Measurements from ENCODE around the gene RILPL1.
A peak's percentile ranks its signal among the peaks of the same experiment; 100 is the strongest.
"Not testable (repeated sequence)": the region's sequence is repeated elsewhere in the genome, so short reads cannot be mapped to it uniquely, and the experiment has no call there.

RILPL1 gene

DNA sequence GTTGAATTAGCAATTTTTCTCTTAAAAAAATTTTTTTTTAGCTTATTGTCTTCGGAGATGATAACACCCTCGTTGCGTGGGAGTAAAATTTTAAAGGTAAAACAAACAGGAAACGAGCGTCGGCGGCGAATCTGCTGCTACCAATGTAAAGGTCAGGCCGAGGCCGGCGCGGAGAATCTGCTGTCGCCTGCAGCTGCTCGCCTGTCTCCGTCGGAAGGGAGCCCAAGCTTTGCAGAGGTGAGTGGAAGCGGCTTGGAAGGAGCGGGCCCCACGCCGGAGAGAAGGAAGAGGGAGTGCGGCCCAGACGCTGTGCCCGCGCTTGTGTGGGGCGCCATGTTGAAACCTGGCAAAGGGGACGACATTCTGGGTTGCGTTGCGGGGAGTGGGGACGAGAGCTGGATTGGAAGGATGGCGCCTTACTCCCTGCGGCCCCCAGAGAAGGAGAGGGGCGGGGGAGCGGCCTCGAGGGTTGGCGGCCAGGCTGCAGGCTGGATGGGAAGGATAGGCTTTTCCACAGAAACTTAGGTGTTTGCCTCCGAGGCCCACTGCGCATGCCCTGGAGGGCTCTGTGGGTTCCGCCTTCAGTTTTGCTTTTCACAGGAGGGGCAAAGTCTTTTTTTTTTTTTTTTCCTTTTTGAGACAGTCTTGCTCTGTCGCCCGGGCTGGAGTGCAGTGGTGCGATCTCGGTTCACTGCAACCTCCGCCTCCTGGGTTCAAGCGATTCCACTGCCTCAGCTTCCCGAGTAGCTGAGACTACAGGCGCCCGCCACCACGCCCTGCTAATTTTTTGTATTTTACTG is 75.3 kb downstream of the RILPL1 start, which contains the start of gene SNRNP35:
Gene SNRNP35 (plus strand): TSS at position 160 of the 800 bp plus-strand sequence. CDS start 7,402 bp downstream, outside the sequence.
- DNase-seq: peak; percentile 87 to 92

DNA sequence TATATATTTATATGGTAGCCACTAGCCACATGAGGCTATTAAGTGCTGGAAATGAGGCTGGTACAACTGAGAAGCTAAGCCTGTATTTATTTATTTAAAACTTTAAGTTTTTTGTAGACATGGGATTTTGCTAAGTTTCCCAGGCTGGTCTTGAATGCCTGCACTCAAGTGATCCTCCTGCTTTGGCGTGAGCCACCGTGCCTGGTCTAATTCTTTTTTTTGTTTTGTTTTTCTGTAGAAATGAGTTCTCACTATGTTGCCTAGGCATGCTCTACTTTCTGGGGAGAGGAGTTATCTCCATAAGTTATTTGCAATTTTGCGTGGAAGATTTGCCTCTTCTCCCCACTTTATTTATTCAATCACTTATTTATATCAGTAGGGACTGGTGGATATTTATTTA is 80.4 kb downstream of the RILPL1 start:
- no peak for DNase-seq

- not testable (repeated sequence) for DNase-seq
Measured at GRCh38 chr12:123452276-123452550, 81.3 kb downstream of the RILPL1 start.

DNA sequence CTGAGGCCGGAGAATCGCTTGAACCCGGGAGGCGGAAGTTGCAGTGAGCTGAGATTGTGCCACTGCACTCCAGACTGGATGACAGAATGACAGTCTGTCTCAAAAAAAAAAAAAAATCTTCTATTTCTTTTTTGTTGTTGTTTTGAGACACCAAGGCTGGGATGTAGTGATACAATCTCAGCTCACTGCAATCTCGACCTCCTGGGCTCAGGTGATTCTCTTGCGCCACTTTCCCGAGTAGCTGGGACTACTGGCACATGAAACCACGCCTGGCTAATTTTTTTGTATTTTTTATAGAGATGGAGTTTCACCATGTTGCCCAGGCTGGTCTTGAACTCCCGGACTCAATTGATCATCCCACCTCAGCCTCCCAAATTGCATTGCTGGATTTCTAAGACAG is 82.9 kb downstream of the RILPL1 start:
- DNase-seq: no peak

DNA sequence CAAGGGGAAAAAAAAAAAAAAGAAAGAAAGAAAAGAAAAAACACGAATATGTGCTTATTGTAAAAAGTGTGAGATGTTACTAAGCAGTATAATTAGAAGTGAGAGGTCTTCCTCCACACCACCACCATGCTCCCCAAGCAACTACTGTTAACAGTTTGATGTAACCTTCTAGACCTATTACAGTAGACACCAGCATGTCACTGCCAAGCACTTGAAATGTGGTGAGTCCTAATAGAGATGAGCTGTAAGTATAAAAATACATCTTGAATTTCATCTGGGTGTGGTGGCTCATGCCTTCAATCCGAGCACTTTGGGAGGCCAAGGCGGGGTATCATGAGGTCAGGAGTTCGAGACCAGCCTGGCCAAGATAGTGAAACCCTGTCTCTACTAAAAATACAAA is 83.7 kb downstream of the RILPL1 start:
- no peak for DNase-seq

- peak in 1 of 2 donors; percentile 36 for DNase-seq
Measured at GRCh38 chr12:123449249-123449733, 84.2 kb downstream of the RILPL1 start.

DNA sequence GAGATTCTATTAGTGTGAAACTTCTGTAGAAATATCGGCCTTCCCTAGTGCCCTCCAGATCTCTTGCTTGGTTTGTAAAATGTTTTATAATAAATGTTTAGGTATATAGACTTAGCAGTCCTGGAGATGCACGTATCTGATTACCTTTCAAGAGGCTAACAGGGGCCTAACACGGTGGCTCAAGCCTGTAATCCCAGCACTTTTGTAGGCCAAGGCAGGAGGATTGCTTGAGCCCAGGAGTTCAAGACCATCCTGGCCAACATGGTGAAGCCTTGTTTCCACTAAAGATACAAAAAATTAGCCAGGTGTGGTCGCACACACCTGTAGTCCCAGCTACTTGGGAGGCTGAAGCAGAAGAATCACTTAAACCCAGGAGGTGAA is 87.2 kb downstream of the RILPL1 start:
- no peak for DNase-seq

GRCh38 chr12:123445388-123446332 is 87.9 kb downstream of the RILPL1 start:
- no peak for DNase-seq

- DNase-seq: no peak
Measured at GRCh38 chr12:123444092-123445026, 89.2 kb downstream of the RILPL1 start.

DNA sequence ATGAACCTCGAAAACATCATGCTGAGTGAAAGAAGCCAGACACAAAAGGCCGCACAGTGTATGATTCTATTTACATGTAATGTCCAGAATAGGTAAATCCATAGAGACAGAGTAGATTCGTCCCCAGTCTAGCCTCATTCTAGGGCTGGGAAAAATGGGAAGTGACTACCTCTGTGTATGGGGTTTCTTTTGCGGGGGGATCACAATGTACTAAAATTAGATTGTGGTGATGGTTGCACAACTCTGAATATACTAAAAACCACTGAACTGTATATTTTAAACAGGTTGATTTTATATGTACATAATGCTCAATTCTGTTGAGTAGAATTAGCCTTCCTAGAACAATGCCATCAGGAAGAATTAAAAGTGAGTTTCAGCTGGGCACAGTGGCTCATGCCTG is 90.7 kb downstream of the RILPL1 start:
- DNase-seq: no peak

- no peak for DNase-seq
Measured at GRCh38 chr12:123441523-123442164, 91.9 kb downstream of the RILPL1 start.

- peak; percentile 92 to 94 for DNase-seq
Measured at GRCh38 chr12:123436017-123436964, 97.2 kb downstream of the RILPL1 start, which contains the start of gene RILPL2. TSS of gene RILPL2 (minus strand) at chr12:123436684. CDS start at chr12:123436420, 264 bp downstream.

DNA sequence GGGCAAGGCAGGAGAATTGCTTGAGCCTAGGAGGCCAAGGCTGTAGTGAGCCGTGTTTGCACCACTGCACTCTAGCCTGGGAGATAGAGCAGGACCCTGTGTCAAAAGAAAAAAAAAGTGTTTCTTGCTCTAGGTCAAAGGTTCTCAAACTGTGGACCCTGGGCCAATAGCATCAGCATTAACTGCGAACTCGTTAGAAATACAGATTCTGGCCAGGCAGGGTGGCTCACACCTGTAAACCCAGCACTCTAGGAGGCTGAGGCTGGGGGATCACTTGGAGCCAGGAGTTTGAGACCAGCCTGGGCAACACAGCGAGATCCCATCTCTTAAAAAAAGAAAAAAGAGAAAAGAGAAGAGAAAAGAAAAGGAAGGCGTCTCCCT is 97.9 kb downstream of the RILPL1 start:
- no peak for DNase-seq

- DNase-seq: no peak
Measured at GRCh38 chr12:123433615-123434014, 99.9 kb downstream of the RILPL1 start.

GRCh38 chr12:123431951-123432817 is 101.3 kb downstream of the RILPL1 start:
- DNase-seq: peak; percentile 54 to 65

- DNase-seq: not testable (repeated sequence)
Measured at GRCh38 chr12:123429101-123429500, 104.4 kb downstream of the RILPL1 start.

GRCh38 chr12:123428591-123428990 is 104.9 kb downstream of the RILPL1 start:
- DNase-seq: no peak

DNA sequence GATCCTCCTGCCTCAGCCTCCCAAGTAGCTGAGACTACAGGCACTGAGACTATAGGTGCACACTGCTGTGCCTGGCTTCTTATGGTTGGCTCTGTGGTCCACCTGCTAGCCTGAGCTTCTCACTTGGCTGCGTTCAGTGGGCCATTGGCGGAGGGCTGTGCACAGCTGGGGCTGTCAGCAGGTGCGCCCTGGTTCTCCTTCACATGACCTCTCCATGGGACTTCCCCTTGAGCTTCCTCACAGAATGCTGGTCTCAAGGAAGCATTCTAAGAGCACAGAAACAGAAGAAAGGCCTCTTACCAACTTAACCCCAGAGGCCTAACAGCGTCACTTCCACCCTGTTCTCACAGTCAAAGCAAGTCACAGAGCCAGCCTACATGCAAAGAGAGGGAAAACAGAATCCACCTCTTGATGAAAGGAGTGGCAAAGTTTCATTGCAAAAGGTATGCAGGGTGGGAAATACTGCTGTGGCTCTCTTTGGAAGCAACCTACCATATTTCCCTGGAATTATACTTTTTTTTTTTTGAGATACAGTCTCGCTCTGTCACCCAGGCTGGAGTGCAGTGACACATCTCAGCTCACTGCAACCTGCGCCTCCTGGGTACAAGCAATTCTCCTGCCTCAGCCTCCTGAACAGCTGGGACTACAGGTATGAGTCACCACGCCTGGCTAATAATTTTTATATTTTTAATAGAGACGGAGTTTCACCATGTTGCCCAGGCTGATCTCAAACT is 106.3 kb downstream of the RILPL1 start:
- peak; percentile 76 to 78 for DNase-seq

GRCh38 chr12:123421314-123421713 is 112.2 kb downstream of the RILPL1 start:
- DNase-seq: no peak
